Activated CD8-positive, alpha-beta memory T cell treated with anti-CD3 and anti-CD28 coated beads for 4 hours (primary cell): ENCODE data around the gene FAM131A.

Experiments used
- DNase-seq, 2 donors: peaks; one replicate each; pipeline ENCODE4 v3.0.0-alpha.2; 2020; ENCODE audit warnings: low read depth in 2 of 2

The FAM131A gene

GRCh38 chr3:184358124-184358767 is 20.8 kb downstream of the FAM131A start:
- DNase-seq, result no peak

- DNase-seq, result no peak
These were observed 21.5 kb downstream of the FAM131A start for GRCh38 chr3:184358921-184359350.

GRCh38 chr3:184359610-184360009 is 22.2 kb downstream of the FAM131A start:
- DNase-seq, result no peak

GRCh38 chr3:184360070-184360928 is 22.9 kb downstream of the FAM131A start:
- no peak for DNase-seq

- no peak for DNase-seq
These were observed 23.6 kb downstream of the FAM131A start for GRCh38 chr3:184360929-184361531.

GRCh38 chr3:184361532-184361931 is 24.1 kb downstream of the FAM131A start, which contains the start of the genes CLCN2 and POLR2H:
TSS of gene CLCN2 (minus strand) at chr3:184361605. CDS start at chr3:184361479, 126 bp downstream.
TSS of gene POLR2H (plus strand) at chr3:184361710. CDS start at chr3:184363493, 1,783 bp downstream.
- no peak for DNase-seq

- DNase-seq, result no peak
These were observed 24.7 kb downstream of the FAM131A start for GRCh38 chr3:184361932-184362667.

- DNase-seq, result peak; percentile 94
These were observed 25.5 kb downstream of the FAM131A start for GRCh38 chr3:184362668-184363546.

GRCh38 chr3:184366619-184367289 is 29.4 kb downstream of the FAM131A start:
- DNase-seq, result no peak

GRCh38 chr3:184368116-184368515 is 30.7 kb downstream of the FAM131A start:
- no peak for DNase-seq

- no peak for DNase-seq
These were observed 31.3 kb downstream of the FAM131A start for GRCh38 chr3:184368586-184369183.

- DNase-seq, result no peak
These were observed 34.2 kb downstream of the FAM131A start for GRCh38 chr3:184371570-184372018.

- no peak for DNase-seq
These were observed 35.0 kb downstream of the FAM131A start for GRCh38 chr3:184372296-184372821.

GRCh38 chr3:184372911-184373310 is 35.5 kb downstream of the FAM131A start:
- DNase-seq, result no peak

- DNase-seq, result no peak
These were observed 36.0 kb downstream of the FAM131A start for GRCh38 chr3:184373422-184373821.

GRCh38 chr3:184375747-184376461 is 38.5 kb downstream of the FAM131A start:
- DNase-seq, result no peak

GRCh38 chr3:184377374-184377773 is 40.0 kb downstream of the FAM131A start:
- no peak for DNase-seq

GRCh38 chr3:184377882-184378445 is 40.6 kb downstream of the FAM131A start, which contains the start of gene THPO:
TSS of gene THPO (minus strand) at chr3:184378207. CDS start at chr3:184376259, 1,948 bp downstream.
- no peak for DNase-seq
